ENCODE measurements around the gene SERTM1.

GRCh38 chr13:36710396-36710795, 36.6 kb downstream of the SERTM1 start:
- TF ChIP-seq CTCF (conservative IDR thresholded peaks at IDR 0.05; ENCODE audit: low read depth, low read length) (no peak), RAD21 (IDR thresholded peaks at IDR 0.05; ENCODE audit: low read length) (no peak), POLR2A (IDR thresholded peaks at IDR 0.05; ENCODE audit: low read depth, low read length) (no peak), CEBPB (IDR thresholded peaks at IDR 0.05; ENCODE audit: low read depth, low read length) (no peak), RFX5 (IDR thresholded peaks at IDR 0.05; ENCODE audit: low read depth, low read length) (no peak)

Data from IMR-90 (cell line).